ENCODE measurements around the gene LDB1. TPM values are rescaled to one million over a fixed set of nuclear protein-coding genes. Genes with fewer than 3 reads are reported as not detected.
A peak's percentile ranks its signal among the peaks of the same experiment; 100 is the strongest.

The LDB1 gene
- total RNA-seq, 4 donors from 2014 or later = 31.9 to 81.9 (median 54.1) TPM

GRCh38 chr10:102159051-102159597, 39.0 kb upstream of the LDB1 start:
- Histone ChIP-seq H3K9me3 (no peaks in the 10 kb centered on the region), H3K27ac (no peak overlapping the region), H3K27me3 (no peaks in the 10 kb centered on the region), H3K36me3 (peaks cover 0 to 64% (median 35%) of the 10 kb centered on the region in 4 donors), H3K4me1 (peaks cover 0 to 4% (median 0%) of the 10 kb centered on the region in 4 donors), H3K4me3 (no peak overlapping the region)
- in situ Hi-C loops (cut with MboI; ENCODE audit: low pct_ligation_motif_present in 1 of 4, low pct_unique_long_range_greater_than_20kb in 1 of 4, low sequenced_read_pairs in 3 of 4) (no loop called here), intact Hi-C loops (cut with DNase I; ENCODE audit: low total_unique reads) (no loop called here)
- TF ChIP-seq POLR2A (IDR thresholded peaks at IDR 0.05) = no peak
- TF ChIP-seq CTCF (IDR thresholded peaks at IDR 0.05) = no peak
- 73 to 88% methylated on average over 2 to 5 of the region's 5 CpGs for WGBS, 2 donors (ENCODE audit: low coverage in 1 of 2)
- DNase-seq = no peak

GRCh38 chr10:102157224-102157623, 37.1 kb upstream of the LDB1 start:
- Histone ChIP-seq H3K27me3 (no peaks in the 10 kb centered on the region), H3K4me1 (peaks cover 9 to 17% (median 12%) of the 10 kb centered on the region in 4 donors), H3K9me3 (no peaks in the 10 kb centered on the region), H3K4me3 (no peak overlapping the region), H3K36me3 (peaks cover 0 to 53% (median 34%) of the 10 kb centered on the region in 4 donors), H3K27ac (no peak overlapping the region)
- 66% methylated on average over 3 of the region's 3 CpGs; no CpG with 5 or more reads in 1 of the 2 donors for WGBS, 2 donors (ENCODE audit: low coverage in 1 of 2)
- in situ Hi-C loops (cut with MboI; ENCODE audit: low pct_ligation_motif_present in 1 of 4, low pct_unique_long_range_greater_than_20kb in 1 of 4, low sequenced_read_pairs in 3 of 4) (no loop called here), intact Hi-C loops (cut with DNase I; ENCODE audit: low total_unique reads) (no loop called here)
- no peak for TF ChIP-seq EP300 (IDR thresholded peaks at IDR 0.05; ENCODE audit: low read depth)
- TF ChIP-seq POLR2AphosphoS5 (IDR thresholded peaks at IDR 0.05) = no peak
- no peak for TF ChIP-seq CTCF (IDR thresholded peaks at IDR 0.05)
- TF ChIP-seq POLR2A (IDR thresholded peaks at IDR 0.05) = no peak
- DNase-seq = no peak

GRCh38 chr10:102154466-102155116, 34.4 kb upstream of the LDB1 start:
- TF ChIP-seq CTCF (IDR thresholded peaks at IDR 0.05) (no peak), EP300 (IDR thresholded peaks at IDR 0.05; ENCODE audit: low read depth) (no peak), POLR2AphosphoS5 (IDR thresholded peaks at IDR 0.05) (no peak), POLR2A (IDR thresholded peaks at IDR 0.05) (no peak)
- H3K4me1 ChIP-seq = peaks cover 9 to 21% (median 14%) of the 10 kb centered on the region in 4 donors
- H3K27me3 ChIP-seq = no peaks in the 10 kb centered on the region
- no peak overlapping the region for H3K27ac ChIP-seq
- WGBS, 2 donors (ENCODE audit: low coverage in 1 of 2) = 87 to 92% methylated on average over 4 to 11 of the region's 11 CpGs
- intact Hi-C loops (cut with DNase I; ENCODE audit: low total_unique reads) = no loop called here
- no peaks in the 10 kb centered on the region for H3K9me3 ChIP-seq
- in situ Hi-C loops (cut with MboI; ENCODE audit: low pct_ligation_motif_present in 1 of 4, low pct_unique_long_range_greater_than_20kb in 1 of 4, low sequenced_read_pairs in 3 of 4) = no loop called here
- peaks cover 2 to 32% (median 15%) of the 10 kb centered on the region in 4 donors for H3K36me3 ChIP-seq
- no peak for DNase-seq
- no peak overlapping the region for H3K4me3 ChIP-seq

- H3K27me3 ChIP-seq = no peaks in the 10 kb centered on the region
- H3K9me3 ChIP-seq = no peaks in the 10 kb centered on the region
- no peak for DNase-seq
- H3K4me3 ChIP-seq = peak overlapping the region in 3 of 4 donors; percentile 61 to 87 (median 82)
- TF ChIP-seq CTCF (IDR thresholded peaks at IDR 0.05) (no peak), POLR2AphosphoS5 (IDR thresholded peaks at IDR 0.05) (no peak), POLR2A (IDR thresholded peaks at IDR 0.05) (no peak), EP300 (IDR thresholded peaks at IDR 0.05; ENCODE audit: low read depth) (no peak)
- peak overlapping the region; percentile 89 to 97 (median 90) for H3K27ac ChIP-seq
- WGBS, 2 donors (ENCODE audit: low coverage in 1 of 2) = 25 to 40% methylated on average over 2 to 5 of the region's 5 CpGs
- intact Hi-C loops (cut with DNase I; ENCODE audit: low total_unique reads) (no loop called here), in situ Hi-C loops (cut with MboI; ENCODE audit: low pct_ligation_motif_present in 1 of 4, low pct_unique_long_range_greater_than_20kb in 1 of 4, low sequenced_read_pairs in 3 of 4) (no loop called here)
- H3K4me1 ChIP-seq = peaks cover 9 to 21% (median 14%) of the 10 kb centered on the region in 4 donors
- peaks cover 2 to 28% (median 13%) of the 10 kb centered on the region in 4 donors for H3K36me3 ChIP-seq
Observed at GRCh38 chr10:102153093-102153620, 33.0 kb upstream of the LDB1 start.
